ENCODE measurements around the gene DUSP16. TPM values are rescaled to one million over a fixed set of nuclear protein-coding genes. Genes with fewer than 3 reads are reported as not detected.
"Not testable (repeated sequence)": the region's sequence is repeated elsewhere in the genome, so short reads cannot be mapped to it uniquely, and the experiment has no call there.

Gene DUSP16
- total RNA-seq, 1 experiment from 2014 or later: 51.9 TPM

GRCh38 chr12:12588436-12588835 is 25.8 kb upstream of the DUSP16 start:
- DNase-seq (ENCODE audit: low spot score); H3K4me3 Mint-ChIP-seq; H3K36me3 Mint-ChIP-seq; CTCF ChIA-PET; POLR2A ChIA-PET; H3K9me3 Mint-ChIP-seq; ATAC-seq; H3K27ac Mint-ChIP-seq; H3K27me3 Mint-ChIP-seq (ENCODE audit: low read depth): not testable (repeated sequence)
- H3K4me1 Mint-ChIP-seq: peaks cover 12% of the 10 kb centered on the region

DNA sequence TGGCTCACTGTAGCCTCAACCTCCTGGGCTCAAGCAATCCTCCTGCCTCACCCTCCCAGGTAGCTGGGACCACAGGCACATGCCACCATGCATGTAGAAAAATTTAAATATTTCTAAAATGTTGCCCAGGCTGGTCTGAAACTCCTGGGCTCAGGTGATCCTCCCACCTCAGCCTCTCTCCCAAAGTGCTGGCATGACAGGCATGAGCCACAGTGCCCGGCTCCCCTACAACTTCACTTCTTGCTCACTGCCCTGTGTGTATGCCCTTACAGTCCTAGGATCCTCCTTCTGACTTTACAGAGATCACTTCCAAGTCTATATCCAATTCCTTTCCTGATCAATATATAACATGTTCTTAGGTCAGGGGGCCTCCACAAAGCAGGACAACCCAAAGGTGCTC is 25.2 kb upstream of the DUSP16 start:
- no peaks in the 10 kb centered on the region for H3K36me3 Mint-ChIP-seq
- no peak overlapping the region for H3K27ac Mint-ChIP-seq
- no peak for ATAC-seq
- H3K4me3 Mint-ChIP-seq: no peak overlapping the region
- no peaks in the 10 kb centered on the region for H3K27me3 Mint-ChIP-seq (ENCODE audit: low read depth)
- H3K4me1 Mint-ChIP-seq: peaks cover 12% of the 10 kb centered on the region
- no peak for TF ChIP-seq ATF2 (CRISPR knock-in tag; IDR thresholded peaks at IDR 0.05; ENCODE audit: borderline replicate concordance, low read depth)
- TF ChIP-seq, protein P1, sequence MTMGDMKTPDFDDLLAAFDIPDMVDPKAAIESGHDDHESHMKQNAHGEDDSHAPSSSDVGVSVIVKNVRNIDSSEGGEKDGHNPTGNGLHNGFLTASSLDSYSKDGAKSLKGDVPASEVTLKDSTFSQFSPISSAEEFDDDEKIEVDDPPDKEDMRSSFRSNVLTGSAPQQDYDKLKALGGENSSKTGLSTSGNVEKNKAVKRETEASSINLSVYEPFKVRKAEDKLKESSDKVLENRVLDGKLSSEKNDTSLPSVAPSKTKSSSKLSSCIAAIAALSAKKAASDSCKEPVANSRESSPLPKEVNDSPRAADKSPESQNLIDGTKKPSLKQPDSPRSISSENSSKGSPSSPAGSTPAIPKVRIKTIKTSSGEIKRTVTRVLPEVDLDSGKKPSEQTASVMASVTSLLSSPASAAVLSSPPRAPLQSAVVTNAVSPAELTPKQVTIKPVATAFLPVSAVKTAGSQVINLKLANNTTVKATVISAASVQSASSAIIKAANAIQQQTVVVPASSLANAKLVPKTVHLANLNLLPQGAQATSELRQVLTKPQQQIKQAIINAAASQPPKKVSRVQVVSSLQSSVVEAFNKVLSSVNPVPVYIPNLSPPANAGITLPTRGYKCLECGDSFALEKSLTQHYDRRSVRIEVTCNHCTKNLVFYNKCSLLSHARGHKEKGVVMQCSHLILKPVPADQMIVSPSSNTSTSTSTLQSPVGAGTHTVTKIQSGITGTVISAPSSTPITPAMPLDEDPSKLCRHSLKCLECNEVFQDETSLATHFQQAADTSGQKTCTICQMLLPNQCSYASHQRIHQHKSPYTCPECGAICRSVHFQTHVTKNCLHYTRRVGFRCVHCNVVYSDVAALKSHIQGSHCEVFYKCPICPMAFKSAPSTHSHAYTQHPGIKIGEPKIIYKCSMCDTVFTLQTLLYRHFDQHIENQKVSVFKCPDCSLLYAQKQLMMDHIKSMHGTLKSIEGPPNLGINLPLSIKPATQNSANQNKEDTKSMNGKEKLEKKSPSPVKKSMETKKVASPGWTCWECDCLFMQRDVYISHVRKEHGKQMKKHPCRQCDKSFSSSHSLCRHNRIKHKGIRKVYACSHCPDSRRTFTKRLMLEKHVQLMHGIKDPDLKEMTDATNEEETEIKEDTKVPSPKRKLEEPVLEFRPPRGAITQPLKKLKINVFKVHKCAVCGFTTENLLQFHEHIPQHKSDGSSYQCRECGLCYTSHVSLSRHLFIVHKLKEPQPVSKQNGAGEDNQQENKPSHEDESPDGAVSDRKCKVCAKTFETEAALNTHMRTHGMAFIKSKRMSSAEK (CRISPR knock-in tag; IDR thresholded peaks at IDR 0.05; ENCODE audit: borderline replicate concordance): no peak
- TF ChIP-seq OVOL2 (CRISPR knock-in tag; IDR thresholded peaks at IDR 0.05; ENCODE audit: borderline replicate concordance): no peak
- no peak for TF ChIP-seq PRDM15 (CRISPR knock-in tag; IDR thresholded peaks at IDR 0.05)
- TF ChIP-seq PRRX2 (CRISPR knock-in tag; IDR thresholded peaks at IDR 0.05): no peak
- TF ChIP-seq NFATC4 (CRISPR knock-in tag; IDR thresholded peaks at IDR 0.05): no peak
- TF ChIP-seq, protein P2, sequence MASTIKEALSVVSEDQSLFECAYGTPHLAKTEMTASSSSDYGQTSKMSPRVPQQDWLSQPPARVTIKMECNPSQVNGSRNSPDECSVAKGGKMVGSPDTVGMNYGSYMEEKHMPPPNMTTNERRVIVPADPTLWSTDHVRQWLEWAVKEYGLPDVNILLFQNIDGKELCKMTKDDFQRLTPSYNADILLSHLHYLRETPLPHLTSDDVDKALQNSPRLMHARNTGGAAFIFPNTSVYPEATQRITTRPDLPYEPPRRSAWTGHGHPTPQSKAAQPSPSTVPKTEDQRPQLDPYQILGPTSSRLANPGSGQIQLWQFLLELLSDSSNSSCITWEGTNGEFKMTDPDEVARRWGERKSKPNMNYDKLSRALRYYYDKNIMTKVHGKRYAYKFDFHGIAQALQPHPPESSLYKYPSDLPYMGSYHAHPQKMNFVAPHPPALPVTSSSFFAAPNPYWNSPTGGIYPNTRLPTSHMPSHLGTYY (CRISPR knock-in tag; IDR thresholded peaks at IDR 0.05): no peak
- TF ChIP-seq NFYB (CRISPR knock-in tag; conservative IDR thresholded peaks at IDR 0.05; ENCODE audit: low read depth): no peak
- TF ChIP-seq ESRRA (CRISPR knock-in tag; IDR thresholded peaks at IDR 0.05; ENCODE audit: borderline replicate concordance): no peak
- TF ChIP-seq ZNF138 (CRISPR knock-in tag; conservative IDR thresholded peaks at IDR 0.05): no peak
- TF ChIP-seq CREM (CRISPR knock-in tag; IDR thresholded peaks at IDR 0.05): no peak
- TF ChIP-seq, protein P3, sequence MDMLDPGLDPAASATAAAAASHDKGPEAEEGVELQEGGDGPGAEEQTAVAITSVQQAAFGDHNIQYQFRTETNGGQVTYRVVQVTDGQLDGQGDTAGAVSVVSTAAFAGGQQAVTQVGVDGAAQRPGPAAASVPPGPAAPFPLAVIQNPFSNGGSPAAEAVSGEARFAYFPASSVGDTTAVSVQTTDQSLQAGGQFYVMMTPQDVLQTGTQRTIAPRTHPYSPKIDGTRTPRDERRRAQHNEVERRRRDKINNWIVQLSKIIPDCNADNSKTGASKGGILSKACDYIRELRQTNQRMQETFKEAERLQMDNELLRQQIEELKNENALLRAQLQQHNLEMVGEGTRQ (CRISPR knock-in tag; IDR thresholded peaks at IDR 0.05): no peak
- TF ChIP-seq NFE2L1 (CRISPR knock-in tag; IDR thresholded peaks at IDR 0.05): no peak
- CTCF ChIA-PET: no interaction called here
- POLR2A ChIA-PET: no interaction called here
- DNase-seq (ENCODE audit: low spot score): no peak
- H3K9me3 Mint-ChIP-seq: peaks cover 4% of the 10 kb centered on the region

Measured in WTC11 (cell line).